Measurements from ENCODE around the gene PACSIN2. TPM values are rescaled to one million over a fixed set of nuclear protein-coding genes. Genes with fewer than 3 reads are reported as not detected.

PACSIN2 gene
- total RNA-seq, 1 donor from 2014 or later: 56.6 TPM

DNA sequence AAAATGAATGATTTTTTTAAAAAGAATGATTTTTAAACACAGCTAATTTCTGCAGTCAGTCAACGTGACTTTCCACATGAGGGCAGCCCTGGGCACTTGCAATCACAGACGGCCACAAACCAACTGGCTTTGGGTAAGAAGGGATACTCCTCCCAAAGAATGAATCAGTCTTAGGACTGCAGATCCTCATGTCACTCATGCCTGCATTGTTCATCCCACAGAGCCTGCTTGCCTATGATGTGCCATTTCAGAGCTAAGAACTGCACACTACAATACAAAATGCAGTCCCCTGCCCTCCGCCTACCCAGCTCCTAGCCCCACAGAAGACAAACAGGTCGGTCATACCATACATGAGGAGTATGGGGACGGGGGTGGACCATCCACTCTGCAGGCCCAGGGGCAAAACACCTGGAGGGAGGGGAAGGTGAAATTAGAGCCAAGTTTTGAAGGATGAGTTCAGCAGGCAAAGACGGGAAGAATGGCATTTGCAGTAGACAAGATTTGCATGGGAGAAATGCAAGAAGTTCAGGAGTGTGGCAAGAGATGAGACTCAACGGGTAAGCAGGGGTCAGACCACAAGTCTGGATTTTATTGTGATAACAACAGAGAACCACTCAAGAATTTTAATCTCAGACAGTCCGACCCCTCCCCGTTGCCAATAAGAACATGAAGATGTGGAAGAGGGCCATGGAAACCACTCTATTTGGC, 24.7 kb downstream of the PACSIN2 start:
- TF ChIP-seq, protein P1, sequence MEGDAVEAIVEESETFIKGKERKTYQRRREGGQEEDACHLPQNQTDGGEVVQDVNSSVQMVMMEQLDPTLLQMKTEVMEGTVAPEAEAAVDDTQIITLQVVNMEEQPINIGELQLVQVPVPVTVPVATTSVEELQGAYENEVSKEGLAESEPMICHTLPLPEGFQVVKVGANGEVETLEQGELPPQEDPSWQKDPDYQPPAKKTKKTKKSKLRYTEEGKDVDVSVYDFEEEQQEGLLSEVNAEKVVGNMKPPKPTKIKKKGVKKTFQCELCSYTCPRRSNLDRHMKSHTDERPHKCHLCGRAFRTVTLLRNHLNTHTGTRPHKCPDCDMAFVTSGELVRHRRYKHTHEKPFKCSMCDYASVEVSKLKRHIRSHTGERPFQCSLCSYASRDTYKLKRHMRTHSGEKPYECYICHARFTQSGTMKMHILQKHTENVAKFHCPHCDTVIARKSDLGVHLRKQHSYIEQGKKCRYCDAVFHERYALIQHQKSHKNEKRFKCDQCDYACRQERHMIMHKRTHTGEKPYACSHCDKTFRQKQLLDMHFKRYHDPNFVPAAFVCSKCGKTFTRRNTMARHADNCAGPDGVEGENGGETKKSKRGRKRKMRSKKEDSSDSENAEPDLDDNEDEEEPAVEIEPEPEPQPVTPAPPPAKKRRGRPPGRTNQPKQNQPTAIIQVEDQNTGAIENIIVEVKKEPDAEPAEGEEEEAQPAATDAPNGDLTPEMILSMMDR (IDR thresholded peaks at IDR 0.05; ENCODE audit: unreplicated experiment): no peak
- Mint-ChIP-seq H3K4me3 (no peak overlapping the region), H3K4me1 (peaks cover 55% of the 10 kb centered on the region), H3K9me3 (no peaks in the 10 kb centered on the region), H3K27ac (peak overlapping the region; percentile 83), H3K36me3 (peaks cover 3% of the 10 kb centered on the region), H3K27me3 (ENCODE audit: low read depth) (no peaks in the 10 kb centered on the region)
- no peak for DNase-seq (ENCODE audit: low spot score in 2 of 2, unreplicated experiment in 2 of 2)

DNA sequence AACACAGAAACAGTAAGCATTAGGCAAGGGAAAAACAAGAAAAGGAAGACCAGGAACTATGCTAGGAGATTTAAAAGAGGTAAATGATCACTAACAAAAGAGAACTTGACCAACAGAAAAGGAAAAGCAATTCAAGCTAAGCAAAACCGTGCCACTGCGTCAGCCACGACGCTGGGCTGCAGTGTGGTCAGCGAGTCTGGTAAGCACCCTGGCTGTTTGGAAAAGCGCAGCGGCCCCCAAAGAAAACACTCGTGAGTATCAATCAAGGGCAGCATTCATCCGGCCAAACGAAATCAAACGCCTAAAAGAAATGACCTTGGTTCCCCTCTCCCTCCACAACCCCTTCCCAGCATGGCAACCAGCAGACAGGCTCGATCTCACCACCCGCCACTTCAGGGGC, 28.8 kb downstream of the PACSIN2 start:
- no peak for DNase-seq (ENCODE audit: low spot score in 2 of 2, unreplicated experiment in 2 of 2)
- no peaks in the 10 kb centered on the region for H3K27me3 Mint-ChIP-seq (ENCODE audit: low read depth)
- peak overlapping the region; percentile 65 for H3K27ac Mint-ChIP-seq
- H3K9me3 Mint-ChIP-seq: no peaks in the 10 kb centered on the region
- TF ChIP-seq, protein P1 (IDR thresholded peaks at IDR 0.05; ENCODE audit: unreplicated experiment): no peak
- no peak overlapping the region for H3K4me3 Mint-ChIP-seq
- peaks cover 40% of the 10 kb centered on the region for H3K4me1 Mint-ChIP-seq
- no peaks in the 10 kb centered on the region for H3K36me3 Mint-ChIP-seq

DNA sequence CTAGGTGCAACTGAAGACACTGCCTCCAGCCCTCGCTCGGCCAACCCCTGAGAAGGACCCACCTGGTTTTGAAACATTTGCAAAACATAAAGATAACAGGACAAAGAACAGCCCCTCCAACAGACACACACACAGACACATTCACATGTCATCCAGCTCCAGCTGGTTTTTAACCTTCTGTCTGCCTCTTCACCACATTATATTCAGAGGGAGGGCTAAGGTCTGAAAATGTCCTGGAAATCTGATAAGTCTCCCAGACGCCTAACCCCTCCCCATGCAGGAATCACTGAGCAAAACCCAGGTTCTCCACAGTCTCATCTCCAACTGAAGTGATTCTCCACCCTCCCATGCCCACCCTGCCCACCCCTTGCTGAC, 29.4 kb downstream of the PACSIN2 start:
- H3K4me3 Mint-ChIP-seq: no peak overlapping the region
- H3K27ac Mint-ChIP-seq: peak overlapping the region; percentile 88
- no peaks in the 10 kb centered on the region for H3K9me3 Mint-ChIP-seq
- no peaks in the 10 kb centered on the region for H3K36me3 Mint-ChIP-seq
- DNase-seq (ENCODE audit: low spot score in 2 of 2, unreplicated experiment in 2 of 2): no peak
- TF ChIP-seq, protein P1 (IDR thresholded peaks at IDR 0.05; ENCODE audit: unreplicated experiment): no peak
- H3K4me1 Mint-ChIP-seq: peaks cover 35% of the 10 kb centered on the region
- no peaks in the 10 kb centered on the region for H3K27me3 Mint-ChIP-seq (ENCODE audit: low read depth)

GRCh38 chr22:42984814-42985530, 30.0 kb downstream of the PACSIN2 start:
- Mint-ChIP-seq H3K4me3 (no peak overlapping the region), H3K9me3 (no peaks in the 10 kb centered on the region), H3K27me3 (ENCODE audit: low read depth) (no peaks in the 10 kb centered on the region), H3K36me3 (no peaks in the 10 kb centered on the region), H3K4me1 (peaks cover 30% of the 10 kb centered on the region), H3K27ac (peak overlapping the region; percentile 88)
- TF ChIP-seq, protein P1 (IDR thresholded peaks at IDR 0.05; ENCODE audit: unreplicated experiment): no peak
- no peak for DNase-seq (ENCODE audit: low spot score in 2 of 2, unreplicated experiment in 2 of 2)

GRCh38 chr22:42984397-42984796, 30.6 kb downstream of the PACSIN2 start:
- no peaks in the 10 kb centered on the region for H3K9me3 Mint-ChIP-seq
- H3K4me1 Mint-ChIP-seq: peaks cover 32% of the 10 kb centered on the region
- TF ChIP-seq, protein P1 (IDR thresholded peaks at IDR 0.05; ENCODE audit: unreplicated experiment): no peak
- H3K27ac Mint-ChIP-seq: no peak overlapping the region
- H3K36me3 Mint-ChIP-seq: no peaks in the 10 kb centered on the region
- H3K27me3 Mint-ChIP-seq (ENCODE audit: low read depth): no peaks in the 10 kb centered on the region
- no peak overlapping the region for H3K4me3 Mint-ChIP-seq
- DNase-seq (ENCODE audit: low spot score in 2 of 2, unreplicated experiment in 2 of 2): no peak

Measured in mesothelial cell of epicardium (in vitro differentiated cells).